Esophagus squamous epithelium (tissue), 4 donors: Measurements from ENCODE around the gene RAB29.

Source experiments
- POLR2A ChIP-seq, 4 donors: fragments of 450-650 bp; IDR thresholded peaks; one replicate each; pipeline ENCODE4 v1.6.1; 2017; ENCODE audit warnings: antibody characterized with exemption in 4 of 4, mild to moderate bottlenecking in 4 of 4, moderate library complexity in 3 of 4
- TF ChIP-seq, protein P1 (sequence below), 6 experiments: fragments of 450-650 bp in 4 of 6; fragments of 200-600 bp in 2 of 6; sonication (generic) in 2 of 6; IDR thresholded peaks; one replicate each; pipeline ENCODE4 v1.5.1; 2016 to 2019; ENCODE audit warnings: antibody characterized with exemption in 6 of 6, mild to moderate bottlenecking in 4 of 6, moderate library complexity in 4 of 6

DNA sequence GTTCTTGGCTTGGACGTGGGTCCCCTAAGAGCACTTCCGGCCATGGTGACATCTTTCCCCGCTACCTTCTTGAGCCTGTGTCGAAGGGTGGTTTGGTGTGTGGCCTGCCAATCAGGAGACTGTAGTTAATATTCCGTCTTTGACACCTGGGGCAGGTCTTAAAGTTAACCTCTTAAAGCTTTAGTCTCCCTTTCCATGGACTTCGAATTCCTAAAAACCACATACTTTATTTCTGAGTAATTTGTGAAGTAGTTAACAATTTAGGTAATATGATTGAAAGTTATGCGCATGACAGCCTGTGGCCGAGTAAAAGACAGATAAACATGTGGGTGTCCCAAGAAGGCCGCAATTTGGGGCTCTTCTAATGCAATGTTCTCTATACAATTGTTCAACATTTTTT, 10.2 kb upstream of the RAB29 start:
- TF ChIP-seq, protein P1, sequence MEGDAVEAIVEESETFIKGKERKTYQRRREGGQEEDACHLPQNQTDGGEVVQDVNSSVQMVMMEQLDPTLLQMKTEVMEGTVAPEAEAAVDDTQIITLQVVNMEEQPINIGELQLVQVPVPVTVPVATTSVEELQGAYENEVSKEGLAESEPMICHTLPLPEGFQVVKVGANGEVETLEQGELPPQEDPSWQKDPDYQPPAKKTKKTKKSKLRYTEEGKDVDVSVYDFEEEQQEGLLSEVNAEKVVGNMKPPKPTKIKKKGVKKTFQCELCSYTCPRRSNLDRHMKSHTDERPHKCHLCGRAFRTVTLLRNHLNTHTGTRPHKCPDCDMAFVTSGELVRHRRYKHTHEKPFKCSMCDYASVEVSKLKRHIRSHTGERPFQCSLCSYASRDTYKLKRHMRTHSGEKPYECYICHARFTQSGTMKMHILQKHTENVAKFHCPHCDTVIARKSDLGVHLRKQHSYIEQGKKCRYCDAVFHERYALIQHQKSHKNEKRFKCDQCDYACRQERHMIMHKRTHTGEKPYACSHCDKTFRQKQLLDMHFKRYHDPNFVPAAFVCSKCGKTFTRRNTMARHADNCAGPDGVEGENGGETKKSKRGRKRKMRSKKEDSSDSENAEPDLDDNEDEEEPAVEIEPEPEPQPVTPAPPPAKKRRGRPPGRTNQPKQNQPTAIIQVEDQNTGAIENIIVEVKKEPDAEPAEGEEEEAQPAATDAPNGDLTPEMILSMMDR (IDR thresholded peaks at IDR 0.05) = no peak
- TF ChIP-seq POLR2A (IDR thresholded peaks at IDR 0.05) = no peak
